Neuronal stem cell (in vitro differentiated cells): ENCODE data around the gene PIAS2.

Experiments
- DNase-seq: peaks from one replicate; pipeline ENCODE4 v3.0.0-alpha.2; 2013; ENCODE audit warnings: low spot score
- H2AFZ ChIP-seq: one replicate; pipeline ENCODE4 v1.6.1; 2013; ENCODE audit warnings: mild to moderate bottlenecking, low read length, inconsistent platforms
- H2AK5ac ChIP-seq: 2 replicates; pipeline ENCODE4 v1.6.1; 2013; ENCODE audit warnings: low read depth, mild to moderate bottlenecking, inconsistent platforms, low read length, moderate library complexity, mixed read lengths
- H2BK120ac ChIP-seq: 2 replicates; pipeline ENCODE4 v1.6.1; 2013; ENCODE audit warnings: low read depth, mild to moderate bottlenecking, inconsistent platforms, low read length, moderate library complexity, mixed read lengths
- H2BK12ac ChIP-seq: one replicate; pipeline ENCODE4 v1.6.1; 2013; ENCODE audit warnings: low read length, inconsistent platforms
- H2BK15ac ChIP-seq: 2 replicates; pipeline ENCODE4 v1.6.1; 2013; ENCODE audit warnings: mild to moderate bottlenecking, low read length, inconsistent platforms, mixed read lengths
- H2BK5ac ChIP-seq: one replicate; pipeline ENCODE4 v1.6.1; 2013; ENCODE audit warnings: inconsistent platforms, mild to moderate bottlenecking, low read length, moderate library complexity
- H3K14ac ChIP-seq: one replicate; pipeline ENCODE4 v1.6.1; 2013; ENCODE audit warnings: low read length, inconsistent platforms
- H3K18ac ChIP-seq: 2 replicates; pipeline ENCODE4 v1.6.1; 2013; ENCODE audit warnings: low read length, inconsistent platforms
- H3K23ac ChIP-seq: 2 replicates; pipeline ENCODE4 v1.6.1; 2013; ENCODE audit warnings: low read depth, mild to moderate bottlenecking, mixed read lengths, low read length, inconsistent platforms; ENCODE audit not compliant: poor library complexity
- H3K27ac ChIP-seq: replicated peaks from 3 replicates; pipeline ENCODE4 v1.5.1; 2013; ENCODE audit warnings: low read length, inconsistent platforms
- H3K27me3 ChIP-seq, 3 experiments: 2 replicates each; pipeline ENCODE4 v1.6.1; 2013; ENCODE audit warnings: low read length in 3 of 3, mild to moderate bottlenecking in 2 of 3, inconsistent platforms in 1 of 3, low read depth in 1 of 3, mixed read lengths in 1 of 3, moderate library complexity in 1 of 3; ENCODE audit not compliant: control insufficient read depth in 3 of 3, insufficient read depth in 3 of 3
- H3K36me3 ChIP-seq, 2 donors: replicated peaks in 1 of 2; 2 replicates each; pipeline ENCODE4 v1.6.1; 2013; ENCODE audit warnings: low read length in 2 of 2; ENCODE audit not compliant: control insufficient read depth in 2 of 2, insufficient read depth in 2 of 2
- H3K4ac ChIP-seq: 2 replicates; pipeline ENCODE4 v1.6.1; 2013; ENCODE audit warnings: inconsistent platforms, mild to moderate bottlenecking, low read length, moderate library complexity
- H3K4me1 ChIP-seq, 2 donors: 1 replicate in 1 of 2; 2 replicates in 1 of 2; pipeline ENCODE4 v1.6.1; 2013; ENCODE audit warnings: low read length in 2 of 2, low read depth in 1 of 2; ENCODE audit not compliant: control insufficient read depth in 2 of 2, insufficient read depth in 1 of 2
- H3K4me2 ChIP-seq: one replicate; pipeline ENCODE4 v1.6.1; 2013; ENCODE audit warnings: mild to moderate bottlenecking, low read length, inconsistent platforms; ENCODE audit not compliant: insufficient read depth, poor library complexity, severe bottlenecking
- H3K4me3 ChIP-seq, 2 donors: 2 replicates each; pipeline ENCODE4 v1.5.1; 2013; ENCODE audit warnings: low read length in 2 of 2, mild to moderate bottlenecking in 2 of 2, inconsistent platforms in 1 of 2, moderate library complexity in 1 of 2
- H3K79me1 ChIP-seq: one replicate; pipeline ENCODE4 v1.6.1; 2013; ENCODE audit warnings: low read depth, mild to moderate bottlenecking, inconsistent platforms, low read length, moderate library complexity
- H3K9ac ChIP-seq: one replicate; pipeline ENCODE4 v1.6.1; 2013; ENCODE audit warnings: mild to moderate bottlenecking, low read depth, low read length, inconsistent platforms; ENCODE audit not compliant: poor library complexity
- H3K9me3 ChIP-seq, 2 donors: replicated peaks in 1 of 2; 2 replicates each; pipeline versions ENCODE3 to v1.6.1; 2013; ENCODE audit warnings: low read length in 2 of 2, mild to moderate bottlenecking in 2 of 2, inconsistent platforms in 1 of 2, low read depth in 1 of 2, mixed read lengths in 1 of 2, moderate library complexity in 1 of 2; ENCODE audit not compliant: control insufficient read depth in 2 of 2, insufficient read depth in 1 of 2
- H4K8ac ChIP-seq: one replicate; pipeline ENCODE4 v1.6.1; 2013; ENCODE audit warnings: low read depth, mild to moderate bottlenecking, inconsistent platforms, low read length, moderate library complexity
- H4K91ac ChIP-seq: one replicate; pipeline ENCODE4 v1.6.1; 2013; ENCODE audit warnings: low read length, low read depth, mild to moderate bottlenecking, inconsistent platforms; ENCODE audit not compliant: poor library complexity
- WGBS, 2 donors: extraction: QIAGEN DNeasy Blood & Tissue Kit; methylation state at CpG; one replicate each; pipeline ENCODE4 v1.1.7; 2013; ENCODE audit warnings: missing lambda C conversion rate in 2 of 2, mixed read lengths in 1 of 2; ENCODE audit not compliant: insufficient read length in 2 of 2, insufficient replicate concordance in 1 of 2; ENCODE audit errors: extremely low coverage in 2 of 2; 5-methylcytosine and 5-hydroxymethylcytosine counted together

Gene PIAS2

DNA sequence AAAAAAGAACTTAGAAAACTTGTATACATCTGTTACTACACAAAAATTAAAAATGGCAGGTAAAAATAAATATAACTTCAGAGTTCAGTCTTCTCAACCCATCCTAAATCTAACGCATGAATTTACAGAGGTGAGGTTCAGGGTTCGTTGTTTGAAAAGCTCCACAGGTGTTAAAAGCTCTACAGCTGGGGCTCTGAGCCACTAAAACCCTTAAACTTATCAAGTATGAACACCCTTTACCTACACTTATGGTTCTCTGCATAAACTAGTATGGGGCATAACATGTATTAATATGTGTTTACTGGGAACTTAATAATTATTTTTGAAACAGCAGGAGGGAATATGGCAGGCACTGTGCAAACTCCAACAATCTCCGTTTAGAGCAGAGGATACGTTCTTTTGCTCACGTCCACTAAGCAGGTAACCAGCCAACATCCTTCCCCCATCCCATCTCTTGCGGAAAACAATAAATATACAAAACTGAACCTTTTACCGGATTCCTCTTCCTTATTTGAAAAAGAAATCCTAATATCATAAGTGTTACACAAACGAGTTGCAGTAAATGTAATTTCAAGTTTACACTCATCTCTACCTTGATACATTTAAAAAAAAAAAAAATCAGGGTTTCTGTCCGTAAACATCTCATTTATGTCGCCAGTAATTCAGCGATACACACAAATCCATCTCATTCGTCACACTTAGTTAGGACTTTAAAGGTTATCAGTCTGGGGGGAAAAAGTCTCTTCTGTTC, 1.3 kb downstream of the PIAS2 start:
- peaks cover 3% of the 10 kb centered on the region for H3K79me1 ChIP-seq
- H3K23ac ChIP-seq, result no peak overlapping the region
- no peaks in the 10 kb centered on the region for H3K36me3 ChIP-seq
- no peak overlapping the region for H4K8ac ChIP-seq
- peaks cover 9 to 10% of the 10 kb centered on the region in 2 donors for H3K4me1 ChIP-seq
- peak overlapping the region; percentile 81 for H3K4me2 ChIP-seq
- H3K9ac ChIP-seq, result no peak overlapping the region
- H3K27ac ChIP-seq, result no peak overlapping the region
- H2AK5ac ChIP-seq, result no peak overlapping the region
- no CpG with 5 or more reads among the region's 12 CpGs for WGBS, 2 donors
- no peak overlapping the region for H2BK12ac ChIP-seq
- no peak overlapping the region for H3K4ac ChIP-seq
- H4K91ac ChIP-seq, result no peak overlapping the region
- H2BK15ac ChIP-seq, result no peak overlapping the region
- H3K18ac ChIP-seq, result no peak overlapping the region
- no peaks in the 10 kb centered on the region for H3K27me3 ChIP-seq
- H3K14ac ChIP-seq, result no peak overlapping the region
- H3K4me3 ChIP-seq, result peak overlapping the region in 1 of 2 donors; percentile 90
- H3K9me3 ChIP-seq, result no peaks in the 10 kb centered on the region
- no peak overlapping the region for H2BK120ac ChIP-seq
- no peak for DNase-seq
- peak overlapping the region; percentile 98 for H2AFZ ChIP-seq
- no peak overlapping the region for H2BK5ac ChIP-seq

DNA sequence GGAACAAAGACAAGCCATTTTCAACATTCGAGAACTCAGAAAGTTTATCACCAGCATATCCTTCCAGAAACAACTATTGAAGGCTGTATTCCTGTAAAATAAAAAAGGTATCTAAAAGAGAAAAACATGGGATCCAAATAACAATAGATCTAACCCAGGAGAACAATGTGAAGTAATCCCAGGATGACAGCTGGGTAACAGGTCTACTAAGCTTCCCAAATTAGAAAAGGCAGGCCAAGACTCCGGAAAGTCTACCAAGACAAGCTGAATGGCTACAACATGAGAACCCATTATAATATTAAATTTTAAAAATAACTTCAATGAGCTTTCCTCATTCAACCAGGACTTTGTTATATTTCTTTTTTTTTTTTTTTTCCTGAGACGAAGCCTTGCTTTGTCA, 6.5 kb downstream of the PIAS2 start:
- DNase-seq, result no peak
- H3K23ac ChIP-seq, result no peak overlapping the region
- no peaks in the 10 kb centered on the region for H3K27me3 ChIP-seq
- no peak overlapping the region for H2BK5ac ChIP-seq
- no CpG with 5 or more reads among the region's 3 CpGs for WGBS, 2 donors
- no peak overlapping the region for H2BK15ac ChIP-seq
- no peak overlapping the region for H4K91ac ChIP-seq
- no peak overlapping the region for H2AFZ ChIP-seq
- no peak overlapping the region for H3K9ac ChIP-seq
- no peak overlapping the region for H2BK120ac ChIP-seq
- no peak overlapping the region for H3K18ac ChIP-seq
- no peak overlapping the region for H4K8ac ChIP-seq
- H3K9me3 ChIP-seq, result peaks cover 0 to 7% of the 10 kb centered on the region in 2 donors
- no peaks in the 10 kb centered on the region for H3K36me3 ChIP-seq
- no peak overlapping the region for H2BK12ac ChIP-seq
- H2AK5ac ChIP-seq, result no peak overlapping the region
- H3K4me1 ChIP-seq, result peaks cover 2 to 5% of the 10 kb centered on the region in 2 donors
- no peak overlapping the region for H3K4ac ChIP-seq
- no peak overlapping the region for H3K4me3 ChIP-seq
- H3K27ac ChIP-seq, result no peak overlapping the region
- H3K4me2 ChIP-seq, result no peak overlapping the region
- no peak overlapping the region for H3K14ac ChIP-seq
- no peaks in the 10 kb centered on the region for H3K79me1 ChIP-seq

DNA sequence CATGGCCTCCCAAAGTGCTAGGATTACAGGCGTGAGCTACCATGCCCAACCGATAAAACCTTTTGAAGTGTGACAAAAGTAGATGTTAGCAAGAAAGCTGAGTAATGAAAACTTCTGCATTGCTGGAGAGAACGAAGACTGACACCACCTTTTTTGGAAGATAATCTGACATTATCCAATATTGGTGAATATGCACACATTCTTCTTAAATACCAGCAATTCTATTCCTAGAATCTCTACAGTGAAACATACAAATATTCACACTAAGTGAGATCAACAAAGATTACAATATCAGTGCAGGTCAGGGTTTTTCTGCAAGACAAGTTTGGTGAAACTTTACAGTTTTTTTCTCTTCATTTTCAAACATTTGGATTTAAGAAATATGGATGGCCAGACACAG, 7.8 kb downstream of the PIAS2 start:
- Histone ChIP-seq H4K8ac (no peak overlapping the region), H3K14ac (no peak overlapping the region), H3K9me3 (peaks cover 0 to 10% of the 10 kb centered on the region in 2 donors), H3K36me3 (no peaks in the 10 kb centered on the region), H2BK12ac (no peak overlapping the region), H4K91ac (no peak overlapping the region), H3K4ac (no peak overlapping the region), H2AK5ac (no peak overlapping the region), H3K27me3 (no peaks in the 10 kb centered on the region), H3K23ac (no peak overlapping the region), H2BK120ac (no peak overlapping the region), H3K4me2 (no peak overlapping the region), H3K79me1 (no peaks in the 10 kb centered on the region), H2BK15ac (no peak overlapping the region), H3K27ac (no peak overlapping the region), H3K18ac (no peak overlapping the region), H2BK5ac (no peak overlapping the region), H2AFZ (no peak overlapping the region), H3K4me3 (no peak overlapping the region), H3K4me1 (peaks cover 0 to 2% of the 10 kb centered on the region in 2 donors), H3K9ac (no peak overlapping the region)
- DNase-seq, result no peak
- WGBS, 2 donors, result no CpG with 5 or more reads among the region's 3 CpGs

DNA sequence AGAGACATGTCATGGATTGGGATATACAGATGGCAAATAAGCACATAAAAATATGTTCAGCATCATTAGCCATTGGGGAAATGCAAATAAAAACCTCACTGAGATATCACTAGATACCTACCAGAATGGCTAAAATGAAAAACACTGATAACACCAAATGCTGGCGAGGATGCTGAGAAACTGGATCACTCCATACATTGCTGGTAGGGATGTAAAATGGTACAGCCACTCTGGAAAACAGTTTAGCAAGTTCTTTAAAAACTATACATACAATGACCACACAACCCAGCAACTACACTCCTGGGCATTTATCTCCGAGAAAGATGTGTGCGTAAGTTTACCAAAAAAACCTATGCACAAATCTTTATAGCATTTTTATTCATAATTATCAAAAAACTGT, 13.9 kb downstream of the PIAS2 start:
- Histone ChIP-seq H2AK5ac (no peak overlapping the region), H3K4me3 (no peak overlapping the region), H4K91ac (no peak overlapping the region), H3K14ac (no peak overlapping the region), H2BK120ac (no peak overlapping the region), H3K18ac (no peak overlapping the region), H3K4ac (no peak overlapping the region), H3K27me3 (no peaks in the 10 kb centered on the region), H3K9me3 (peaks cover 0 to 10% of the 10 kb centered on the region in 2 donors), H3K9ac (no peak overlapping the region), H3K79me1 (no peaks in the 10 kb centered on the region), H3K23ac (no peak overlapping the region), H2BK12ac (no peak overlapping the region), H3K36me3 (no peaks in the 10 kb centered on the region), H3K4me2 (no peak overlapping the region), H3K27ac (no peak overlapping the region), H3K4me1 (peaks cover 0 to 5% of the 10 kb centered on the region in 2 donors), H2BK15ac (no peak overlapping the region), H4K8ac (no peak overlapping the region), H2AFZ (no peak overlapping the region), H2BK5ac (no peak overlapping the region)
- no peak for DNase-seq
- WGBS, 2 donors, result no CpG with 5 or more reads among the region's 3 CpGs
